ENCODE data around the gene ANKRD44. TPM values are rescaled to one million over a fixed set of nuclear protein-coding genes. Genes with fewer than 3 reads are reported as not detected.

The ANKRD44 gene
- total RNA-seq, 4 donors from 2014 or later: 9.1 to 20.8 (median 14.9) TPM

DNA sequence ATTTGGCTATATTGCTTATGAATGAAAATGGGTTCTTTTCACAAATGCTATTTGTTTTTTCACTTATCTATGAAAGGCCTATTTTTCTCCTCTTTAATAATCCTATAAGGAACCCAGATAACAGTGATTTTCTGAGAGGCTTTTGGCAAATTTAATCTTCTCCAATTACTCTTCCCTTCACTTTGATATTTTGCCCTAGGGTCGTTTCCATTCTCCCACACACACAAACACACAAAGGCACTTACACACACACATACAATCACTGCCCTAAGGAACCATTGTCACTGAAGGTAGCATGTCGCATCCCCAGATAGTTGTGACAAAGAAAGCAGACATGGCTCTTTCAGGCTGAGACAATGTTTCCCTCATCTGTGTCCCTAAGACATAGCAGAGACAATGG is 213.9 kb downstream of the ANKRD44 start:
- WGBS, 2 donors: 67 to 73% methylated on average over 2 of the region's 2 CpGs
- no peak for TF ChIP-seq POLR2A (IDR thresholded peaks at IDR 0.05)
- TF ChIP-seq, protein P1, sequence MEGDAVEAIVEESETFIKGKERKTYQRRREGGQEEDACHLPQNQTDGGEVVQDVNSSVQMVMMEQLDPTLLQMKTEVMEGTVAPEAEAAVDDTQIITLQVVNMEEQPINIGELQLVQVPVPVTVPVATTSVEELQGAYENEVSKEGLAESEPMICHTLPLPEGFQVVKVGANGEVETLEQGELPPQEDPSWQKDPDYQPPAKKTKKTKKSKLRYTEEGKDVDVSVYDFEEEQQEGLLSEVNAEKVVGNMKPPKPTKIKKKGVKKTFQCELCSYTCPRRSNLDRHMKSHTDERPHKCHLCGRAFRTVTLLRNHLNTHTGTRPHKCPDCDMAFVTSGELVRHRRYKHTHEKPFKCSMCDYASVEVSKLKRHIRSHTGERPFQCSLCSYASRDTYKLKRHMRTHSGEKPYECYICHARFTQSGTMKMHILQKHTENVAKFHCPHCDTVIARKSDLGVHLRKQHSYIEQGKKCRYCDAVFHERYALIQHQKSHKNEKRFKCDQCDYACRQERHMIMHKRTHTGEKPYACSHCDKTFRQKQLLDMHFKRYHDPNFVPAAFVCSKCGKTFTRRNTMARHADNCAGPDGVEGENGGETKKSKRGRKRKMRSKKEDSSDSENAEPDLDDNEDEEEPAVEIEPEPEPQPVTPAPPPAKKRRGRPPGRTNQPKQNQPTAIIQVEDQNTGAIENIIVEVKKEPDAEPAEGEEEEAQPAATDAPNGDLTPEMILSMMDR (IDR thresholded peaks at IDR 0.05): no peak
- no peak for DNase-seq (ENCODE audit: low spot score in 2 of 2)
- no peak overlapping the region for H3K4me3 ChIP-seq (ENCODE audit: low read depth, poor library complexity, severe bottlenecking)
- intact Hi-C loops (cut with DNase I; ENCODE audit: low total_unique reads): loop anchor here (1.0 kb wide), 1 partner anchor 16 kb away; no protein-coding TSS in a partner anchor

DNA sequence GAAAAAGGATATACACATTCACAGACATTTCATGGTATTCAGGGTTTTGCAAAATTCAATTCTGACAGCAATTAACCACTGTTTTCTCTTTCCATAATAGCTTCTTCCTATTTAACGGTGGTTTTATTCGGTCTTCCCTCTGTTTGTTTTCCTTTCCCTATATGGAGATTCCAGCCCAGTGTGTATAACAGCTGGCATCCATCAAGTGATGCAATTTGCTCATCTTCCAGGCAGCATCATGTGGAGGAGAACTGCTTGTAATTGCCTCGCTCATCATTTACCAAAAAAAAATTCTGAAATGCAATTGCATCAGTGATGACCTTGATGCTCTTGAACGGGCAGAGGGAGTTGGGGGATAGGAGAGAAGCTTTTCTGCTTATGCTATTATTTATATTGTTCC is 218.1 kb downstream of the ANKRD44 start:
- TF ChIP-seq, protein P1 (IDR thresholded peaks at IDR 0.05): no peak
- TF ChIP-seq POLR2A (IDR thresholded peaks at IDR 0.05): no peak
- intact Hi-C loops (cut with DNase I; ENCODE audit: low total_unique reads): no loop called here
- 64 to 79% methylated on average over 4 of the region's 4 CpGs for WGBS, 2 donors
- no peak for DNase-seq (ENCODE audit: low spot score in 2 of 2)
- H3K4me3 ChIP-seq (ENCODE audit: low read depth, poor library complexity, severe bottlenecking): no peak overlapping the region

DNA sequence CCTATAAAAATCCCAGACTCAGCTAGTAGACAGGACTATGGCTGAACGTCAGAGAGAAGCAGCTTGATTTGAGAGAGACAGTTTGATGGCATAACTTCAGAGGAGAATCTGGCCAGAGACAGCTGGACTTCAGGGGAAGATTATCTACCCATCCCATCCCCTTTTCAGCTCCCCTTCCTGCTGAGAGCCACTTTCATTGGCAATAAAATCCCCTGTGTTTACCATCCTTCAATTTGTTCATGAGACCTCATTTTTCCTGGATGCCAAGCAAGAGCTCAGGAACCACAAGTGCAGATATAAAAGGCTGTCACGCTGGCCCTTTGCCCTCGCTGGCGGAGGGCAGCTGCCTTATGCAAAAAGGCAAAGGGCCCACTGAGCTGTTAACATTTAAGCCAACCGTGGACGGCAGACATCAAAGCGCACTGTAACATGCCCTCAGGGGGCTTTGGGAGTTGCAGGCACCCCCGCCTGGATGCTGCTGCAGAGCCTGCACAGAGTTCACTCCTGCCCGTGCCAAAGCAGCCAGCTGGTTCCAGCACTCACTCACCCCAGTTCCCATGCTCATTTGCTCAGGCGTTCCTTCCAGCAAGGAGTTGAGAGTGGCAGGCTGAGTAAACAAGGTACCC is 219.7 kb downstream of the ANKRD44 start:
- intact Hi-C loops (cut with DNase I; ENCODE audit: low total_unique reads): no loop called here
- WGBS, 2 donors: 83 to 91% methylated on average over 9 to 10 of the region's 10 CpGs
- no peak for DNase-seq (ENCODE audit: low spot score in 2 of 2)
- H3K4me3 ChIP-seq (ENCODE audit: low read depth, poor library complexity, severe bottlenecking): no peak overlapping the region
- TF ChIP-seq, protein P1 (IDR thresholded peaks at IDR 0.05): no peak
- no peak for TF ChIP-seq POLR2A (IDR thresholded peaks at IDR 0.05)

DNA sequence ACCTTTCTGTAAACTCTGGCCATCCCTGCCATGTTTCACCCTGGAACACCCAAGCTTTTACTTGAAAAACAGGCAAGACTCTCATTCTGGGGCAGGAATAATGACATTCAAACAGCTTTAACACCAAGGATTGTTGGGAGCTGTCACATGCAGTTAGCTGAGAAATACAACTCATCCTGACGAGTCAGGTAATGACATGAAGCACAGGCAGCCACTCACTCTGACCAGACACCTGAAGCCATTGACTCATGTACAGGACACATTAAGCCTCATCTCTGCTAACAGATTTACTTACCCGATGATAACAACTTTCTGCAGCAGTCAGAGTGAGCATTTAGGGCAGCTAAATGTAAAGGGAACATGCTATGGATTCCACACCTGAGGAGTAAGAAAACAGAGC is 220.9 kb downstream of the ANKRD44 start:
- DNase-seq (ENCODE audit: low spot score in 2 of 2): no peak
- no peak overlapping the region for H3K4me3 ChIP-seq (ENCODE audit: low read depth, poor library complexity, severe bottlenecking)
- 72 to 75% methylated on average over 2 of the region's 2 CpGs for WGBS, 2 donors
- intact Hi-C loops (cut with DNase I; ENCODE audit: low total_unique reads): no loop called here
- TF ChIP-seq, protein P1 (IDR thresholded peaks at IDR 0.05): no peak
- TF ChIP-seq POLR2A (IDR thresholded peaks at IDR 0.05): no peak

DNA sequence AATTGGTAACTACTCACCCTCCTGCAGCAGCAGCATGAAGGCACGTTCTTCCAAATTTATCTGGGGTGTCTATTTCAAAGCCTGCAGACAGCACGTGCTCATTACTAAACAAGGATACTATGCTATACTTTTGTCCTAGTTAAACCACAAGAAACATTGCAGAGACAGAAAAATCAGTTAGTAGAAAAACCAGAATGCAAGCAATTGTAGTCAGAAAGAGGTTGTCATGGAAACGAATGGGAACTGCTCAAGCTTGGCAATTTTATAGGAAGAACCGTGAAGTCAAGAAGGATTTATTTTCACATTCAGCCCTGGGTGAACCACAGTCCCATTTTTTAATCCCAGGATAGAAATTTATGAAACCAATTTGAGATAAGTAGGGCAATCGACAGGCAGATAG is 221.9 kb downstream of the ANKRD44 start:
- no peak for DNase-seq (ENCODE audit: low spot score in 2 of 2)
- TF ChIP-seq, protein P1 (IDR thresholded peaks at IDR 0.05): no peak
- no peak for TF ChIP-seq POLR2A (IDR thresholded peaks at IDR 0.05)

DNA sequence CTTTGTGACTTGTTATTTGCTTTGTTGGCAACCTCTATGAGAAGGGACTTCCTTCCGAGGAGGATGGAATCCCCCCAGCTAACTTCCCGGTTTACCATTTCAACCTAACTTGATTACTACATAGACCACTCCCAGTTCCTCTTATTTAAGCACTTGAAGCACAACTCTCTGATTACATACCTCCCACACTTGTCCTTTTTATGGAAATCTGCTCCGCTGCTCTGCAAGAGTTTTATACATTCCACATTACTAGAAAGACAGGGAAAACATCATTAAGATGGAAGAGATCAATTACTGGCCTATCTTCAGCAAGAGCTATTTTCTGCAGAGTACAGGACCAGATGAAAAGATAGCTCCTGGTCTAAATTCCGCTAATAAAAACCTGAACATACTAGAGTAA is 224.1 kb downstream of the ANKRD44 start:
- intact Hi-C loops (cut with DNase I; ENCODE audit: low total_unique reads): no loop called here
- H3K4me3 ChIP-seq (ENCODE audit: low read depth, poor library complexity, severe bottlenecking): no peak overlapping the region
- WGBS, 2 donors: 67 to 75% methylated on average over 4 of the region's 4 CpGs
- TF ChIP-seq POLR2A (IDR thresholded peaks at IDR 0.05): no peak
- TF ChIP-seq, protein P1 (IDR thresholded peaks at IDR 0.05): no peak
- no peak for DNase-seq (ENCODE audit: low spot score in 2 of 2)

More for the DNA sequence above, 221.9 kb downstream of the ANKRD44 start:
- intact Hi-C loops (cut with DNase I; ENCODE audit: low total_unique reads): no loop called here
- WGBS, 2 donors: 27 to 32% methylated on average over 5 of the region's 5 CpGs
- H3K4me3 ChIP-seq (ENCODE audit: low read depth, poor library complexity, severe bottlenecking): no peak overlapping the region
